Psoas muscle (tissue), 8 donors: Measurements from ENCODE around the gene IL1F10. TPM values are rescaled to one million over a fixed set of nuclear protein-coding genes. Genes with fewer than 3 reads are reported as not detected.

ENCODE experiments used
- ATAC-seq, 4 donors: fragments of 200-7000 bp; cut with Tn5 transposase; one replicate each; pipeline ENCODE4 v1.9.1; 2020; ENCODE audit warnings: moderate library complexity in 3 of 4, mild to moderate bottlenecking in 2 of 4
- DNase-seq, 2 donors: peaks; one replicate each; pipeline ENCODE4 v3.0.0-alpha.2; 2020
- H3K27ac ChIP-seq: fragments of 200-600 bp; one replicate; pipeline ENCODE4 v1.8.0; 2022
- H3K27me3 ChIP-seq, 3 donors: fragments of 200-600 bp in 1 of 3; one replicate each; pipeline versions ENCODE4 v1.6.1 to v1.8.0; 2013 to 2022; ENCODE audit warnings: low read length in 2 of 3, mild to moderate bottlenecking in 2 of 3, moderate library complexity in 1 of 3; ENCODE audit not compliant: insufficient read depth in 3 of 3
- H3K36me3 ChIP-seq, 2 donors: fragments of 200-600 bp in 1 of 2; one replicate each; pipeline versions ENCODE4 v1.6.1 to v1.8.0; 2013 to 2022; ENCODE audit warnings: low read depth in 1 of 2, mild to moderate bottlenecking in 1 of 2, moderate library complexity in 1 of 2; ENCODE audit not compliant: insufficient read depth in 1 of 2
- H3K4me1 ChIP-seq: fragments of 200-600 bp; one replicate; pipeline ENCODE4 v1.8.0; 2022
- H3K4me3 ChIP-seq: fragments of 200-600 bp; one replicate; pipeline ENCODE4 v1.8.0; 2022; ENCODE audit warnings: mild to moderate bottlenecking
- H3K9me3 ChIP-seq: fragments of 200-600 bp; one replicate; pipeline ENCODE4 v1.8.0; 2022
- CTCF ChIP-seq: fragments of 200-600 bp; IDR thresholded peaks from one replicate; pipeline ENCODE4 v1.8.0; 2022; ENCODE audit warnings: antibody characterized with exemption
- WGBS, 3 donors: extraction: QIAGEN DNeasy Blood & Tissue Kit; methylation state at CpG; one replicate each; pipeline versions ENCODE4 v1.1.6 to v1.1.7; 2013; 5-methylcytosine and 5-hydroxymethylcytosine counted together
- intact Hi-C, 2 donors: fragments of 100-400 bp; cut with DNase I; formaldehyde crosslinking; loops; one replicate each; pipeline versions ENCODE4 v1.11.0 to v1.14.2; 2022
- polyA plus RNA-seq, 3 donors: library from polyadenylated mRNA; stranded (reverse); fragments of 200-250 nt; gene quantifications; one replicate each; pipeline ENCODE4 v1.2.3, GENCODE V29; 2013
- total RNA-seq, 4 donors: library from RNA; stranded (reverse); fragmentation: NEBNext Ultra II Directional in 2 of 4; extraction: Animal tissue kit (Norgen Biotek cat#: 25700) in 2 of 4; gene quantifications; one replicate each; pipeline versions ENCODE4 v1.2.1 to v1.2.4, GENCODE V29; 2021 to 2023
- donor health status: healthy with polysubstance abuse.
- donor health status: DM: no; HTN: no; CAD: no; lungs with moderate emphysema.
- donor health status: Bipolar disorder and iron deficiency.
- donor health status: healthy.
- donor health status: DM: yes; HTN: yes; CAD: no.
- donor health status: DM: no; HTN: no; CAD: no.
- donor health status: DM: no; HTN: no; CAD: no.
- donor health status: DM: yes; HTN: yes; CAD: no.

Gene IL1F10
- total and polyA plus RNA-seq, 7 donors: not detected

- intact Hi-C loops: no loop called here
- WGBS, 3 donors: 72 to 75% (median 73%) methylated on average over 2 of the region's 2 CpGs
- H3K9me3 ChIP-seq: no peaks in the 10 kb centered on the region
- H3K36me3 ChIP-seq: no peaks in the 10 kb centered on the region
- H3K27ac ChIP-seq: no peak overlapping the region
- H3K4me3 ChIP-seq: no peak overlapping the region
- ATAC-seq: no peak
- DNase-seq: no peak
- H3K27me3 ChIP-seq: peaks cover 2 to 9% (median 4%) of the 10 kb centered on the region in 3 donors
- no peak for TF ChIP-seq CTCF
- no peaks in the 10 kb centered on the region for H3K4me1 ChIP-seq
Observed at GRCh38 chr2:113027691-113028090, 40.1 kb upstream of the IL1F10 start.

GRCh38 chr2:113028112-113028511, 39.7 kb upstream of the IL1F10 start:
- Histone ChIP-seq H3K27me3 (peaks cover 2 to 9% (median 4%) of the 10 kb centered on the region in 3 donors), H3K36me3 (no peaks in the 10 kb centered on the region), H3K4me3 (no peak overlapping the region), H3K9me3 (no peaks in the 10 kb centered on the region), H3K4me1 (no peaks in the 10 kb centered on the region), H3K27ac (no peak overlapping the region)
- ATAC-seq (no peak), DNase-seq (no peak)
- no peak for TF ChIP-seq CTCF
- intact Hi-C loops: no loop called here
- WGBS, 3 donors: 0 to 13% (median 2%) methylated on average over 1 of the region's 1 CpG

- TF ChIP-seq CTCF: no peak
- Histone ChIP-seq H3K9me3 (no peaks in the 10 kb centered on the region), H3K36me3 (no peaks in the 10 kb centered on the region), H3K4me1 (no peaks in the 10 kb centered on the region), H3K27ac (no peak overlapping the region), H3K27me3 (peaks cover 0 to 4% (median 2%) of the 10 kb centered on the region in 3 donors), H3K4me3 (no peak overlapping the region)
- intact Hi-C loops: no loop called here
- DNase-seq (no peak), ATAC-seq (no peak)
- 86 to 94% (median 91%) methylated on average over 1 of the region's 1 CpG for WGBS, 3 donors
Observed at GRCh38 chr2:113032737-113033136, 35.0 kb upstream of the IL1F10 start.

- H3K27me3 ChIP-seq: peaks cover 0 to 2% (median 0%) of the 10 kb centered on the region in 3 donors
- WGBS, 3 donors: 73 to 78% (median 73%) methylated on average over 3 of the region's 3 CpGs
- H3K4me3 ChIP-seq: no peak overlapping the region
- no peak for ATAC-seq
- no peak for TF ChIP-seq CTCF
- no peak overlapping the region for H3K27ac ChIP-seq
- DNase-seq: no peak
- H3K4me1 ChIP-seq: no peaks in the 10 kb centered on the region
- intact Hi-C loops: no loop called here
- H3K36me3 ChIP-seq: no peaks in the 10 kb centered on the region
- no peaks in the 10 kb centered on the region for H3K9me3 ChIP-seq
Observed at GRCh38 chr2:113034016-113034415, 33.8 kb upstream of the IL1F10 start.

GRCh38 chr2:113036763-113037162, 31.0 kb upstream of the IL1F10 start:
- no peak for TF ChIP-seq CTCF
- H3K27me3 ChIP-seq: peaks cover 0 to 2% (median 0%) of the 10 kb centered on the region in 3 donors
- H3K4me3 ChIP-seq: no peak overlapping the region
- DNase-seq (no peak), ATAC-seq (no peak)
- intact Hi-C loops: no loop called here
- WGBS, 3 donors: 90 to 96% (median 94%) methylated on average over 9 of the region's 9 CpGs
- H3K27ac ChIP-seq: no peak overlapping the region
- no peaks in the 10 kb centered on the region for H3K36me3 ChIP-seq
- no peaks in the 10 kb centered on the region for H3K9me3 ChIP-seq
- no peaks in the 10 kb centered on the region for H3K4me1 ChIP-seq
